HepG2 (cell line): ENCODE results near the gene NODAL. TPM values are rescaled to one million over a fixed set of nuclear protein-coding genes. Genes with fewer than 3 reads are reported as not detected.

ENCODE experiments used
- BRD4 ChIP-seq: sonication (generic); formaldehyde crosslinking; IDR thresholded peaks from 2 replicates; pipeline ENCODE4 v1.4.0; 2020; ENCODE audit warnings: missing genetic modification reagents
- CBX5 ChIP-seq: sonication (generic); formaldehyde crosslinking; IDR thresholded peaks from 2 replicates; pipeline ENCODE4 v1.4.0; 2020; ENCODE audit warnings: missing genetic modification reagents, borderline replicate concordance
- DBP ChIP-seq: sonication (generic); formaldehyde crosslinking; IDR thresholded peaks from 2 replicates; pipeline ENCODE4 v1.4.0; 2020; ENCODE audit warnings: missing genetic modification reagents; ENCODE audit errors: not compliant biosample characterization
- PAXIP1 ChIP-seq: sonication (generic); formaldehyde crosslinking; conservative IDR thresholded peaks from 2 replicates; pipeline ENCODE4 v1.4.0; 2020; ENCODE audit warnings: mild to moderate bottlenecking, missing genetic modification reagents, moderate library complexity
- SNAPC5 ChIP-seq: sonication (generic); formaldehyde crosslinking; IDR thresholded peaks from 2 replicates; pipeline ENCODE4 v1.8.1; 2023; ENCODE audit warnings: mild to moderate bottlenecking, missing genetic modification reagents, borderline replicate concordance
- SRSF1 ChIP-seq: fragments of 200-400 bp; formaldehyde crosslinking; optimal IDR thresholded peaks from 2 replicates; pipeline ENCODE3; 2017; ENCODE audit warnings: mild to moderate bottlenecking, low read depth, low read length, moderate library complexity
- THAP9 ChIP-seq: sonication (generic); formaldehyde crosslinking; IDR thresholded peaks from 2 replicates; pipeline ENCODE4; 2020; ENCODE audit warnings: missing genetic modification reagents, mild to moderate bottlenecking, borderline replicate concordance
- ZBTB14 ChIP-seq: sonication (generic); formaldehyde crosslinking; IDR thresholded peaks from 2 replicates; pipeline ENCODE4 v1.4.0; 2020; ENCODE audit warnings: missing genetic modification reagents
- ZFP37 ChIP-seq: sonication (generic); formaldehyde crosslinking; IDR thresholded peaks from 2 replicates; pipeline ENCODE4 v1.4.0; 2020; ENCODE audit warnings: missing genetic modification reagents, borderline replicate concordance
- ZFY ChIP-seq: sonication (generic); formaldehyde crosslinking; IDR thresholded peaks from 2 replicates; pipeline ENCODE4 v1.4.0; 2020; ENCODE audit warnings: missing genetic modification reagents
- ZNF609 ChIP-seq: sonication (generic); formaldehyde crosslinking; IDR thresholded peaks from 2 replicates; pipeline ENCODE4 v1.4.0; 2020; ENCODE audit warnings: mild to moderate bottlenecking, missing genetic modification reagents, borderline replicate concordance
- ZSCAN21 ChIP-seq: sonication (generic); formaldehyde crosslinking; IDR thresholded peaks from 2 replicates; pipeline ENCODE4 v1.8.0; 2022; ENCODE audit warnings: mild to moderate bottlenecking, missing genetic modification reagents, moderate library complexity, borderline replicate concordance
- ZSCAN25 ChIP-seq: sonication (generic); formaldehyde crosslinking; IDR thresholded peaks from 2 replicates; pipeline ENCODE4 v1.8.0; 2022; ENCODE audit warnings: mild to moderate bottlenecking, missing genetic modification reagents
- polyA plus RNA-seq, 8 experiments: library from polyadenylated mRNA; depleted of rRNA in 3 of 8; stranded (reverse) in 7 of 8; unstranded in 1 of 8; fragments of >200 nt; fragmentation: Illumina TruSeq in 4 of 8; extraction: Trizol in 4 of 8; gene quantifications; 2 replicates each; pipeline versions ENCODE4 v1.2.1 to v1.2.3, GENCODE V29; 2011 to 2016; ENCODE audit warnings: low read depth in 4 of 8, missing spikeins in 1 of 8, mixed read lengths in 1 of 8; ENCODE audit not compliant: insufficient read depth in 1 of 8
- total RNA-seq, 5 experiments: library from RNA; depleted of rRNA; stranded (reverse); fragments of >200 nt; fragmentation: Illumina TruSeq; extraction: Trizol; gene quantifications; 2 replicates each; pipeline ENCODE4 v1.2.3, GENCODE V29; 2016; ENCODE audit warnings: low read depth in 1 of 5

The NODAL gene
- total and polyA plus RNA-seq, 2 of the 13 experiments (the other 11 are each of a cell fraction or from before 2014, with no cell fraction given) = not detected

GRCh38 chr10:70404036-70404786 lies 37.3 kb downstream of the NODAL start, which contains the start of gene EIF4EBP2 (continued):
- TF ChIP-seq ZNF609 (CRISPR knock-in tag) (no peak), SRSF1 (no peak), THAP9 (CRISPR knock-in tag) (no peak), ZBTB14 (no peak), DBP (CRISPR knock-in tag) (peak; percentile 37), BRD4 (CRISPR knock-in tag) (0 out of 2 replicates have a peak, but pooled peaks have one; percentile 59), SNAPC5 (CRISPR knock-in tag) (no peak), ZSCAN21 (CRISPR knock-in tag) (peak; percentile 85; the same call in 1 of the 2 replicates), ZFP37 (no peak), ZFY (CRISPR knock-in tag) (peak; percentile 83), CBX5 (CRISPR knock-in tag) (peak; percentile 24; the same call in 1 of the 2 replicates), ZSCAN25 (peak; percentile 79), PAXIP1 (CRISPR knock-in tag) (peak; percentile 44; the same call in 1 of the 2 replicates)
